ENCODE results near the gene ARHGAP6.
"Not testable (repeated sequence)": the region's sequence is repeated elsewhere in the genome, so short reads cannot be mapped to it uniquely, and the experiment has no call there.

Gene ARHGAP6

DNA sequence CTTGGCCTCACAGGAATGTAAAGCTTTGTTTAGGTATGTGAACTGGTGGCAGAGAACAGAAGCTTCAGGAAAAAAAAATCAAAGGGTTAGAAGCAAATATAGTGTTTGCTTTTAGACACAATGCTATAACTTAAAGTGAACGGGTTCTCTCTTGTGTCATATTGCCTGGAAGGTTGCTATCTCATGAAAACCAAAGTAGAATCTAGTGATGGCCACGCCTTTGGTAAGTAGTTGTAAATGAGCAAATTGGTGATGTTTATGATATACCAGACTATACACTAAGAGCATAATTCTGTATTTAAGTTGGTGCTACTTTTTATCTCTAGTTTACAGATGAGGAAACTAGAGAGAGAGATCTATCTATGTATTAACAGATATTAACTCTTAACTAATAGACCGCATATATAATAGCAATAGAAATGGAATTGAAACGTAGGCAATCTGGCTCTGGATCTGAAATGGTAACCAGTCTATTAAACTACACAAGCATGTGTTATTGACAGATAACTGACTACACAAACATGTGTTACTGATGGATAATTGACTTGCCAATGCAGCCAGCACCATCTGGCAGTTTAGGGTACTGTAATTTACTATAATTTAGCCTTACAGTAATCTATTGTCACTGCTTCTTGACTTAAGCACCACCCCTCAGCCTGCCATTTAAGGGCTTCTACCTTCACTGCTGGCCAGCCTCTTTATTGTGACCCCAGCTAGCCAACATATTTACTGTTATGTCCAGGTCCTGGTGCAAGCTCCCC is 513.7 kb downstream of the ARHGAP6 start:
- DNase-seq (ENCODE audit: low read depth): no peak

DNA sequence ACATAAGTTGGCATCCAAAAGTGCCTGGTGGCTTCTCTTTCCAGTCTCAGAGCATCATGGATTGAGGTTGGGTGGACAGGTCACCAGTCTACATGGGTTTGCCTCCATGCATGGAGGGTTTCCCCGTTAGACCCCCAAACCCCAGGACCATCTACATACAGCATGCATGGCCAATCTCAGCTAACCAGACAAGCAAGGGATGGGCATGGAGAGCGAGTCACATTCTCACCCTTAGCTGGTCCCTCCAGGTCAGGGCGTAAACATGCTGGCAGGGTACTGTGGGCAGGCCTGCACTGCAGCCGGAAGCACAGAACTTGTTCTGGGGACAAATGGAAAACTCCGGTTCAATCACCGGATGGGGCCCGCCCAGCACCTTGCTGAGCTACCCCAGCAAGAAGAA is 517.3 kb downstream of the ARHGAP6 start:
- no peak for DNase-seq (ENCODE audit: low read depth)

DNA sequence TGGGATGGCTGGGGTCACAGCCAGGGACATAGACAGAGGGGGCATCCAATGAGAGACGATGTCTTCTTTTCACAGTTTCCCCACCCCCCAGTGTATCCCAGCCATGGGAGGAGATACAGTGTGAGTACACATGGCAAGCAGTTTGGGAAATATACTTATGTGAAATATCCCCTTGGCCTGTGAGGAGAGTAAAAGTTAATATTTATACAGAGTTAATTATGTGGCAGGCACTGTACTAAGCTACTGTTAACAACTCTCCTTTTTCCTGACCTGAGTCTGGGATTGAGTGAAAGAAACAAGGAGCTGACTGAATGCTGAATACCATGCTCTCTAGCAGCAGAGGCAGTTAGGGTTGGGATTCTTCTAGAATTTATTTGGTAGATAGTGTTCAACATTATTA is 519.3 kb downstream of the ARHGAP6 start:
- DNase-seq (ENCODE audit: low read depth): no peak

DNA sequence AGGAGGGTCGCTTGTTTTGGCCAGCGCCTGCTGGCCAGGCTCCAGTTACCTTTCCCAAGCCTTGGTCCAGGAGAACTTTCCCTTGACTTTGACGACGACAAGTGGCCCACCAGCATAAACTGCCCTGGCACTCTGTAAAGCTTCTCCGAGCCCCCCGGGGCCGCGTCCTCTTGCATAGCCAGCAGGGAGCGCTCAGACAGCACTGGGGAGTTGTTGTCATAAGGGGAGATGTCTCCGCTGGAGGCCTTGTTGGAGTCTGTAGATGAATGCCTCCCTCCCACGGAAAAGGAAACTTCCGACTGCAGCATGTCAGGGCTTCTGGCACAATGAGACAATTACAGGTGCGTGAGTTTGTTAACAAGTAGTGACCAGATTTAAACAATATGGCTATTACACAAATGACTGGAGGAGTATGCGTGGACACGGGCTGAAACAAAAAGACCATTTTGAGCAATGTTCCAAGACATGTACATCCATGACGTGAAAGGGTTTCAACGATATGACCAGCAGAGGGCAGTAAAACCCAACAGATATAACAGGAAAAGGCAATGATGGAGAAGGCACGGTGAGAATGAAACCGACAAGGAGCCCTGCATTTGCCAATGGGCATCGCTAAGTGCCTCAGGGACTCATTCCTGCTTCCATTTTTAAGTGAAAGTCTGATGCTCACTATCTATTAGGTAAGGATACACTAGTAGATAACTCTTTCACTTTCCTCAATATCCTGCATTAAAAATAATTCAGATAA is 521.6 kb downstream of the ARHGAP6 start:
- DNase-seq (ENCODE audit: low read depth): peak; percentile 65

DNA sequence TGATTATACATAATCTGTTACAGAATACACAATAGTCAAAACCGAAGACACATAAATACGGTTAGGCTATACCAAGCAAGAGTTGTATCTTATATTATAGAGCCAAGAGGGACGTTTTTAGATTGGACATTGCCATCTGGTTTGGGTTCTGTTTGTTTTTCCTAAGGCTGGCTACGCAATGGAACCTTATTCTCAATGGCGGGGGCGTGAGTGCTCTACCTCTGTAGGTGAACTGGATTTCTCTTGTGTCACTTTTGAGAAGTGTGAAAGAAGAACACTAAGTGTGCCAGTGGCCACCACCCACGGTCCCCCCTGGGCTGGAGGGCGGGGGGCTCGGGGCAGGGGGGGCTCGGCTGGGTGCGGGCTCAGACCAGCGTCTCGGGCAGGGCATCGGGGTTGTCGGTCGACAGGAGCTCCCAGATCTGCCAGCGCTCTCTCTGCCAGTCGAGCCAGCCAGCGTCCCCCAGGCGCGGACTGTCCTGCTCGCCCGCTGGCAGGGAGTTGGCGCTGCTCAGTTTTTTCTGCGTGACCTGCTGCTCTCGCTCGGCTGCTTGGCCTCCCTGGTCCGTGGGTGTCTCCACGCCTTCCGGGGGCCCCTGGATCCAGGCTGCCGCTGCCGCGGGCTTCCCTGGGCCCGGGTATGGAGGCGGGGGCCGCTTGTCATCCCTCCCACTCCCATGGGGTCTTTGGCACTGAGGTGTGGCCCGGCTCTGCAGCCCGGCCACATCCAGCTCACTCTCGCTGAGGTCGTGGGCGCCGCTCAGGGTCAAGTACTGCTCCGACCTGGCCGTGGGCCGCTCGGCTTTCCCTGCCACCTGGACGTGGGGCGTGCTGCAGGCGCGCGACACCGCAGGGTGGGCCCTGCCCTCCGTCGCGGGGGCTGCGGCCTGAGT is 527.0 kb downstream of the ARHGAP6 start:
- no peak for DNase-seq (ENCODE audit: low read depth)

DNA sequence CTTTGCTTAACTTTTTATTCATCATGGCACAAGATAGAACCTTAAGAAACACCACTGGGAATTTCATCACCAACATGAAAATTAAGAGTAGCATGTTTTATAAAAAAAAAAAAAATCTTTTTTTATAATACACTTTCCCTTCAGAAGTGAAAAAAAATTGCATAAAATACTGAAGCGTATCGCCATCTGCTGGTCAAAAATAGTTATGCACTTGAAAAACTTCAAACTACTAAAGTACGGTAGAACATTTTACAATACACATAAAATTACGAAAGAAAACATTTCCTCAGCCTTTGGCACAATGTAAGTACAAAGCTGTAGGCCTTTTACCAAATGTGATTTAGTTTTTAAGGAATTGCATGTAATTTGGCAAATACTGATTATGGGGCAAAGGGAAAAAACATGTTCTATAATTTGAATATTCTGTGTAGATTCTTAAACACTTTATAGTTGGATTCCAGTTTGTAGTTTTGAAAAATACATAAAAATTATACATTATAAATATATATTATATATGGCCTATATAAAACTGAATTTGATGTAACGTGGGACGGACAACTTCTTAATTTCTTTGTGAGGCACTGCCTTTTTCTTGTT is 528.1 kb downstream of the ARHGAP6 start:
- peak; percentile 57 for DNase-seq (ENCODE audit: low read depth)

DNA sequence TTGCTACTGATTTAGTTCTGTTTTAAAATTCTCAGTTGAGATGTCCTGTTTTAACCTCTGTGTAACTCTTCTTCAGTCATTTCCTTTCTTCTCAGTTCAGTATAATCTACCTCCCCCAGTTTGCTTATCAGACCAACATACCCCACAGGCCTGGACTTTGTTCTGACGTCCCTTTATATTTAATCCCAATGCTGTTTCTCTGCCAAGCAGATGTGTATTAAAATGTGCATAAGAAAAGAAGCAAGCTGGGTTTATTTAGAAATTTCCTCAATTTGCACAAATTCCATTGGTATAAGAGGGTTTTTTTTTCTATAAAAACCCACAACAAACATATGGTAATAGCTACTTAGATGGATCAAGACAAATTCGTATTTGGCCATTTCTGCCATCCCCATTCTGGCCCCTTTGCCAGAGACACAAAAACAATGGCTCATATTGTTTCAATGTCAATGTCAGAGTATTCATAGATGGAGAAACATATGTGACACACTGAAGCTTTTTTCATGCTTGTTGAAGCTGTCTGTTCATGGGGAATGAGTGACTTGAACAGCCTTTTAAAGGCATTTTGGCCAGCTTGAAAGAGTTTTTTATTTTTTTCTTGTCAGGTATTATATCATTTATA is 530.0 kb downstream of the ARHGAP6 start:
- peak; percentile 69 for DNase-seq (ENCODE audit: low read depth)

DNA sequence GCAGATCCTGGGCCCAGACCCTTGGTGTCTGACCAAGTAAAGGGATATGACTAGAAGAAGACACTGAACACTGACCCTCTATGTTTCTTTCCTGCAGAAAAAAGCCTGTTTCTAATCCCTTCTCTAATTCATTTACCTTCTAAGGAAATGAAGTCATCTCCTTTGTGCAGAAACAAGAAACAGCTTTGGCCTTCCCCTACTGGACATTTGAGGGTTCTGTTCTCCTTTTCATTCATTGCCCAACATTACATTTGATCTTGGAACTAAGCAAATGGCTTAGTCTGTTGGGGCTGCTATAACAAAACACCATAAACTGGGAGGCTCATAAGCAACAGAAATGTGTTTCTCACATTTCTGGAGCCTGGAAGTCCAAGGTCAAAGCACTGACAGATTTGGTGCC is 534.6 kb downstream of the ARHGAP6 start:
- no peak for DNase-seq (ENCODE audit: low read depth)

DNA sequence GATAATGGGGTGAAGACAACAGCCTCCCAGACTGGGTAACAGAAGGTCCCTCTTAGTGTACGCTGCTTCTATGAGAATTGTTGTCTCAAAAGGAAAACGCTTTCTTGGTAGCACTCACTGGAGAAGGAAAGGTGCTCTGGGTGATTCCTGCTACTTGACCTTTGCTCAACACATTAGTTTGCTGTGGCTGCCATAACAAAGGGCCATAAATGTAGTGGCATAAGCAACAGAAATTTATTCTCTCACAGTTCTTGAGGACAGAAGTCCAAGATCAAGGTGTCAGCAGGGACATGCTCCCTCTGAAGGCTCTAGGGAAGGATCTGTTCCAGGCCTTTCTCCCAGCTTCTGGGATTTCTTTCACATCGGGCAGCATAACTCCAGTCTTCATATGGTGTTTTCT is 535.6 kb downstream of the ARHGAP6 start:
- no peak for DNase-seq (ENCODE audit: low read depth)

DNA sequence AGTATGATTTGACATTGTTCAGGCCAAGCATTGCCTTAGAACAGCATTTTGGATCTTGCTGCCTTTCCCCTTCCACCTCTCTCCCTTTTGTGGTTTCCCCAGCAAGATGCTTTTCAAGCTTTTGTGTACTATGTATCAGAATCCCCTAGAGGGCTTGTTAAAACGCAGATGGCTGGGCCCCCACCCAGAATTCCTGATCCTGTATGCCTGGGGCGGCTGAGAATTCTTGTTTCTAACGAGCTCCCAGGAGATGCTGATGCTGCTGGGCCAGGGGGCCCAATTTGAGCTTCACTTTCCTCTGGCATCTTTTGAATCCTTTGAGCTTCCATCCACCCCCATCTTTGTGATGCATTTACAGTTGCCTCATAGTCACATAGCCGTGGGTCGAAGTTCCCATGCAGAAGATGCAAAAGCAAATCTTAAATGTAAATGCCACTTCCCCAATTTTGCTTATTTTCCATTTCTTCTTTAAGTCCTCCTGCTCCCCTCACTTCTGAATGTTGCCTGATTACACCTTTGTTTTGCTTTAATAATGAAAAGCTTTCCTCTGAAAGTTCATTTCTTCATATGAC is 536.1 kb downstream of the ARHGAP6 start:
- DNase-seq (ENCODE audit: low read depth): no peak

DNA sequence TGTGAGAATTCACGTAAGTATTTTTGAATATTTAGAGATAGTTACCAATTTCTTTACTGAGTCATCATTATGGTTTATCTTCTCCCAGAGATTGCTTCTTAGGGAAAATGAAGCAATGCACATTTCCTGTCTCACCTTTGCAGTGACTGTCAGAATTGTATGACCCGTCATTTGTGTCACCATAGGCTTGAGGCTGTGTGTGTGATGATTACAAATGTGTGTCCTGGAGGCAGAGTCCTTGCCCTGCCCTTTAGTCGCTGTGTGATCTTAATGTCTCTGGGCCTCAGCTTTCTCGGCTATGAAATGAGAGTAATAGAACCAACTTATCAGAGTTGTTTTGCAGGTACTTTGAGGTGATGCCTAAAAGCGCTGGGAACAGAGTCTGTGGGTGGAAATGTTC is 540.7 kb downstream of the ARHGAP6 start:
- peak; percentile 2 for DNase-seq (ENCODE audit: low read depth)

DNA sequence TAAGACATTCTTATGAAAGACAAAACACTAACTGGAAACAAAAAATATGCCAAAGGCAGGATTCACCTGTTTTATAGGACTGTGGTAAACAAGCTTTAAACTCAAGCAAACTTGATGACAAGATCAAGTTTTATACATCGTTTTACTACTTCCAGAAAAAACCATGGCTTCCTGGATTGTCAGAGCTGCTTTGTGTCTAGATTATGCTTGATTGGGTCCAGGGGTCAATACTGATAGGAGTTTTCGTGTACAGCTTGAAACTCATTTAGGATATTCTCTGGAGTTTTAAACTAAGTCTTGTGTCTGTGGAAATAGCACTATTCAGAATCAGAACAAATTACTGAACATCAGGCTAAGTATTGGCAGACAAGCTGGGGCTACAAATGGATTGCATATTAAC is 541.6 kb downstream of the ARHGAP6 start:
- no peak for DNase-seq (ENCODE audit: low read depth)

DNA sequence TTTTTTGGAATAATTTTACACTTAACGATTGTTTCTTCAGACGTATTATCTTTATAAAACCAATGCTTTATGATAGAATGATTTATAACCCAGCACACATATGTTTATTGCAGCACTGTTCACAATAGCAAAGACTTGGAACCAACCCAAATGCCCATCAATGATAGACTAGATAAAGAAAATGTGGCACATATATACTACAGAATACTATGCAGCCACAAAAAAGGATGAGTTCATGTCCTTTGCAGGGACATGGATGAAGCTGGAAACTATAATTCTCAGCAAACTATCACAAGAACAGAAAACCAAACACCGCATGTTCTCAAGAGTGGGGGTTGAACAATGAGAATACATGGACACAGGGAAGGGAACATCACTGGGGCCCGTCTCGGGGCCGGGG is 542.6 kb downstream of the ARHGAP6 start:
- not testable (repeated sequence) for DNase-seq (ENCODE audit: low read depth)

DNA sequence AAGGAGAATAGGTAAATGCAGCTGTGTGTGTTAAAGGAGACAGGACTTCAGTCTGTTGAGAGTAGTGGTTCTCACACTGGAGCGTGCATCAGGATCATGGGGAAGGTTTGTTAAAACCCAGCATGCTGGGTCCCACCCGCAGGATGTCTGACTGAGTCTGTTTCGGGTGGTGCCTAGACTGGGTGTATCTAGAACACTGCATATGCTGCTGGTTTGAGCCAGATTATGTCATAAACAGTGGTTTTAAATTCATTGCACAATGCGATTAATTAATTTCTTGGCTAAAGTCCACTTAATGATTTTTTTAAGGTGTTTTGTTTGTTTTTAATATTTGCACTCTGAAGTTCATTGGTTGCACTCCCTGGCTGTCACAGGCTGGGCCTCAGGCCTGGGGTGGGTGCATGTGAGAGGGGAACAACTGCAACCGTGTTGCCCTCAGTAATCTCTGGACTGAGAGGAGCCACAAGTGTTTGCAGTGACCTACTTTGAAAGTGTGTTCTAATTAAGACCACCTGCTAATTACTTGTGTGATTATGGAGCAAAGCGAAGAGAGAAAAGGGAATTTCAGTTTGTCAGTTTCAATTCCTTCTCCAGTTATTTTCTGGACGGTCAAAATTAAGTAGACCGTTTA is 546.3 kb downstream of the ARHGAP6 start:
- DNase-seq (ENCODE audit: low read depth): no peak

DNA sequence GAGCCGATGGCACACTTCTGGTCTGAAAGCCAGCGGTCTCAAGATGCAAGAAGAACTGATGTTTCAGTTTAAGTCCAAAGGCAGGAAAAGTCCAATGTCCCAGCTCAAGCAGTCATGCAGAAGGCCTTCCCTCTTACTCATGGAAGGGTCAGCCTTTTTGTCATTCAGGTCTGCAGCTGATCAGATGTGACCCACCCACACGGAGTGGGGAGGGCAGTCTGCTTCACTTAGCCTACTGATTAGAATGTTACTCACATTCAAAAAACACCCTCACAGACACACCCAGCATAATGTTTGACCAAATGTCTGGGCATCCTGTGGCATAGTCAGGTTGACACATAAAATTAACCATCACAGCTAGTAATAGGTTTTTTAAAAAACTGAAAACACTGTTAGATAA is 548.0 kb downstream of the ARHGAP6 start:
- no peak for DNase-seq (ENCODE audit: low read depth)

DNA sequence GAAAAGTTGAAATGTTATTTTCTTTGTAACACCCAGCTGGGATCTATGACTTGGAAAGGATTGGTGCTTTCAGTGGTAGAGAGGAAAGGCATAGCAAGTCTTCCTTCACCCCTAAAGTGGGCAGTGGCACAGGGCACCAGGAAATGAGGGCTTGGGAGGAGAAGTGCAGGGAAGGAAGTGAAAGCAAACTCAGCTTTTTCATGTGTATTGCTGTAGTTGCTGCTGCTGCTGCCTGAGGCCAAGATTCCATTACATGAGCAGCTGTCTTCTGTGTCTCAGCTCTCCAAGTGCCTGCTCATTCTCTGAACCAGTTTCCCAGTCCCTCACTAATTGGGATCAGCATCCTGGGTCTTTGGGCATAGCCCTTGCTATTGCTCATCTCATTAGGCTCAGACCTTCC is 552.0 kb downstream of the ARHGAP6 start:
- DNase-seq (ENCODE audit: low read depth): no peak

DNA sequence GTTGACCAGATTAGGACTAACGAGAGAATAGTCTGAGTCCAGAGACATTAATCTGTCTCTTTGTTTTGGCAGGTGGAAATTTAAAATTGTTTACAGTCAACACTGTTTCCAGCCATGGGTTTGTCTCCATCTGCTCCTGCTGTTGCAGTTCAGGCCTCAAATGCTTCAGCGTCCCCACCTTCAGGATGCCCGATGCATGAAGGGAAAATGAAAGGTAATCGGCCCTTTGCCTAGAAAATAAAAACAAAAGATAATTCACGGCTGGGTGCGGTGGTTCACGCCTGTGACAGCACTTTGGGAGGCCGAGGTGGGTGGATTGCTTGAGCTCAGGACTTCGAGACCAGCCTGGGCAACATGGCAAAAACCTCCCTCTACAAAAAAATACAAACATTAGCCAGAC is 553.8 kb downstream of the ARHGAP6 start:
- DNase-seq (ENCODE audit: low read depth): no peak

DNA sequence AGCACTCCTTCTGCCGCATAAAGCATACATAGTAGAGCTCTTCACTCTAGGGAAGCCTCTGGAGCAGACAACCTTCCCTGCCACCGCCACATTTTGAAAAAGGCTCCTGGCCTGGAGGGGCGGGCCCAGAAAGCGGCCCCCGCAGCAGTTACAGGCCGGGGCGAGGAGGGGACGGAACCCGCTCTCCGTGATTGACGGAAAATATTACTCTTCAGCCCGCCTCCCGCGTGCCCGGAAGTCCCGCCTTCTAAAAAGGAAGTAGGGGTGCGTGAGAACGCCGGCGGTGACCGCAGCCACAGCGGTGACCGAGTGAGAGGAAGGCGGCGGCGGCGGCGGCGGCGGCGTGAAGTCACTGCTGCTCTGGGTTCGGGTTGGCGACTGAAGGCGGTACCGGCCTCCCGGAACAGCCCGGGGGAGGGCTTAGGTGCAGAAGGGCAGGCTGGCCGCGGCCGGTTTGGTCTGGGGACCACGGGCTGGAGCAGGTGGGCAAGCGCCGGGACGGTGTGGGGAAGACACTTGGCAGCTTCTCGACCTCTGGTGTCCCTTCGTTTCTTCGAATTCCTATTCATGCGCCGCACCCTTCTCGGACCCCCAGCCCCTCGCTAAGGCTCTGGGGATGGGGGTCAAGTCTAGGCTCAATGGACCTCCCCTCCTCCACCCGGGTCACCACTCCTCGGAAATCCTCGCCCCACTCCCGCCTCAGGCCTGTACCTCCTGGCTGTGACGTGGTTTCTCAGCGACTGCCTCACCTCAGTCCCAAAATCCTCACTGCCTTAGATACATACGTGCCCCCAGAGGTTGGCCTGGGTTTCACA is 554.5 kb downstream of the ARHGAP6 start, which contains the start of gene HCCS:
HCCS (plus strand) TSS at position 296 of the 815 bp plus-strand sequence. CDS start 729 bp downstream, outside the sequence.
- peak; percentile 70 for DNase-seq (ENCODE audit: low read depth)

DNA sequence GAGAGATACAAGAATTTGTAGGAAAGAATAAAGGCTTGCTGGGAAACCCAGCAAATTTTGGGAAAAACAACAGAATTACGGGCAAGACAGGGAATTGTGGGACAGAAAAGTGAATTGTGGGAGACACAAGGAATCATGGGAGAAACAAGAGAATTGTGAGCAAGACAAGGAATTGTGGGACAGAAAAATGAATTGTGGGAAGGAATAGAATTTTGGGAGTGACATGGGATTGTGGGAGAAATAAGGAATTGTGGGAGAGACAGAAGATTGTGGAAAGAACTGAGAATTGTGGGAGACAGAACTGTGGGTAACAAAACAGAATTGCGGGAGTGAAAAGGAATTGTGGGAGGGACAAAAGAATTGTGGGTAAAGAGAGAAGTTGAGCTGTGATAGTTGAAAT is 555.8 kb downstream of the ARHGAP6 start:
- no peak for DNase-seq (ENCODE audit: low read depth)
